Transverse colon (tissue), 4 donors: ENCODE results near the gene C11orf54. TPM values are rescaled to one million over a fixed set of nuclear protein-coding genes. Genes with fewer than 3 reads are reported as not detected.

Experiments used
- DNase-seq: peaks from one replicate; pipeline ENCODE4 v3.0.0-alpha.2; 2019
- H3K27ac ChIP-seq, 4 donors: fragments of 200-600 bp; sonication (generic); 2 replicates each; pipeline ENCODE4 v1.5.1; 2016 to 2018; ENCODE audit warnings: inconsistent platforms in 4 of 4
- H3K27me3 ChIP-seq: fragments of 200-600 bp; sonication (generic); 2 replicates; pipeline ENCODE4 v1.5.1; 2017; ENCODE audit warnings: inconsistent platforms
- H3K36me3 ChIP-seq, 4 donors: fragments of 200-600 bp; sonication (generic); 2 replicates each; pipeline ENCODE4 v1.5.1; 2017 to 2019; ENCODE audit warnings: inconsistent platforms in 4 of 4
- H3K4me1 ChIP-seq, 4 donors: fragments of 200-600 bp; sonication (generic); 2 replicates each; pipeline ENCODE4 v1.5.1; 2017 to 2020; ENCODE audit warnings: inconsistent platforms in 4 of 4
- H3K4me3 ChIP-seq, 4 donors: fragments of 200-600 bp; sonication (generic); 1 replicate in 1 of 4; 2 replicates in 3 of 4; pipeline versions ENCODE4 v1.5.1 to v1.6.1; 2017 to 2019; ENCODE audit warnings: inconsistent platforms in 4 of 4
- H3K9me3 ChIP-seq, 2 donors: fragments of 200-600 bp; sonication (generic); 2 replicates each; pipeline ENCODE4 v1.5.1; 2017 to 2019; ENCODE audit warnings: inconsistent platforms in 2 of 2
- EP300 ChIP-seq: sonication (generic); formaldehyde crosslinking; IDR thresholded peaks from one replicate; pipeline ENCODE4 v1.6.1; 2017; ENCODE audit warnings: antibody characterized with exemption, low read depth
- POLR2A ChIP-seq: fragments of 450-650 bp; IDR thresholded peaks from one replicate; pipeline ENCODE4 v1.6.1; 2016; ENCODE audit warnings: antibody characterized with exemption, mild to moderate bottlenecking, moderate library complexity
- POLR2AphosphoS5 ChIP-seq, 3 donors: sonication (generic); formaldehyde crosslinking; IDR thresholded peaks; one replicate each; pipeline ENCODE4 v1.6.1; 2016; ENCODE audit warnings: antibody characterized with exemption in 3 of 3
- WGBS, 2 donors: methylation state at CpG; one replicate each; pipeline ENCODE4 v1.1.5; 2018; ENCODE audit warnings: low coverage in 1 of 2; 5-methylcytosine and 5-hydroxymethylcytosine counted together
- in situ Hi-C, 4 donors: fragments of 200-750 bp; cut with MboI; loops; one replicate each; pipeline versions ENCODE4 v1.15.0 to v1.15.1; 2017; ENCODE audit warnings: low sequenced_read_pairs in 3 of 4, low pct_ligation_motif_present in 1 of 4, low pct_unique_long_range_greater_than_20kb in 1 of 4
- intact Hi-C: fragments of 100-400 bp; cut with DNase I; formaldehyde crosslinking; loops from one replicate; pipeline ENCODE4 v1.15.1; 2023; ENCODE audit warnings: low total_unique reads
- total RNA-seq, 4 donors: library from RNA; depleted of rRNA; stranded (reverse); fragments of >200 nt; gene quantifications; one replicate each; pipeline ENCODE4 v1.1.0, GENCODE V29; 2016
- TF ChIP-seq, protein P1 (sequence below), 5 experiments: fragments of 200-600 bp in 3 of 5; fragments of 450-650 bp in 2 of 5; sonication (generic) in 3 of 5; IDR thresholded peaks; 1 replicate in 2 of 5; 2 replicates in 3 of 5; pipeline ENCODE4 v1.5.1; 2016 to 2017; ENCODE audit warnings: antibody characterized with exemption in 5 of 5, inconsistent platforms in 3 of 5, mild to moderate bottlenecking in 2 of 5, moderate library complexity in 1 of 5

Gene C11orf54
- total RNA-seq, 4 donors from 2014 or later = 33.3 to 160 (median 105) TPM

DNA sequence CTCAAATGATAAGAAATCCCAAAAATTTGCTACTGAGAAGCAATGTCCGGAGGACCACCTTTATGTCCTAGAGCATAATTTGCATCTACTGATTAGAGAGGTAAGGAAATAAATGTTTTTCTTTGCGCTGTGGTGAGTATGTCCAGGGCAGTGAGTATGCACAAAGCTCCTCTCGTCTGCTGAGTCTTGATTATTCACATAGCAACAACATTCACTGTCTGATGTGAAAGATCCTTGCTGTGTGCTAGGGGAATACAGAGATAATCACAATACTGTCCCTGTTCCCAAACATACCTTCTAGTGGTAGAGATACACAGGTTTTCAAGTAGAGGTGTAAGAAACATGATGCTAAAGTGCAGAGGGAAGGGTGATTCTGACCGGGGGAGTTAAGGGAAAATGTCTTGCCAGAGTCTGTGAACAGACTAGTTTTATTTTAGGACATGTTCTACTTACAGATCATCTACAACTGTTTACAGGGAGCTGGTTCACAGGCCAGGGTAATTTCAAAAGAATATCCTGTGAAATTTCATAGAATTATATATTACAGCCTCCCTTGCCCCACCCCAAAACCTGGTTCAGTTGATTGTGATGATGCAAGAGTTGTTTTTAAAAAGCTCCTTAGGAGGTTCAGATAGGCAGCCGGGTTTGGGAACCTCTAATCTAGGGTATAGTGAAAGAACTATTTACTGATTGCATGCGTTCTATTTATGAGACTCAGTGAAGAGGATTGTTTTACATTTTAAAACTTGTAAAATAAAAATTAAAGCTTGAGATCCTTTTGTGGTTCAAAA is 55.2 kb downstream of the C11orf54 start:
- Histone ChIP-seq H3K27ac (no peak overlapping the region), H3K9me3 (no peaks in the 10 kb centered on the region), H3K36me3 (peaks cover 0 to 99% (median 48%) of the 10 kb centered on the region in 4 donors), H3K27me3 (no peaks in the 10 kb centered on the region), H3K4me3 (no peak overlapping the region), H3K4me1 (no peaks in the 10 kb centered on the region)
- 86 to 89% methylated on average over 5 to 6 of the region's 6 CpGs for WGBS, 2 donors
- intact Hi-C loops = loop anchor here (10.0 kb wide), 1 partner anchor 72 kb away; no protein-coding TSS in a partner anchor
- in situ Hi-C loops = loop anchor here in 1 of 4 donors (25.0 kb wide), 1 partner anchor 691 kb away; the partner anchor contains the start of genes ANKRD49 and MRE11
- TF ChIP-seq, protein P1, sequence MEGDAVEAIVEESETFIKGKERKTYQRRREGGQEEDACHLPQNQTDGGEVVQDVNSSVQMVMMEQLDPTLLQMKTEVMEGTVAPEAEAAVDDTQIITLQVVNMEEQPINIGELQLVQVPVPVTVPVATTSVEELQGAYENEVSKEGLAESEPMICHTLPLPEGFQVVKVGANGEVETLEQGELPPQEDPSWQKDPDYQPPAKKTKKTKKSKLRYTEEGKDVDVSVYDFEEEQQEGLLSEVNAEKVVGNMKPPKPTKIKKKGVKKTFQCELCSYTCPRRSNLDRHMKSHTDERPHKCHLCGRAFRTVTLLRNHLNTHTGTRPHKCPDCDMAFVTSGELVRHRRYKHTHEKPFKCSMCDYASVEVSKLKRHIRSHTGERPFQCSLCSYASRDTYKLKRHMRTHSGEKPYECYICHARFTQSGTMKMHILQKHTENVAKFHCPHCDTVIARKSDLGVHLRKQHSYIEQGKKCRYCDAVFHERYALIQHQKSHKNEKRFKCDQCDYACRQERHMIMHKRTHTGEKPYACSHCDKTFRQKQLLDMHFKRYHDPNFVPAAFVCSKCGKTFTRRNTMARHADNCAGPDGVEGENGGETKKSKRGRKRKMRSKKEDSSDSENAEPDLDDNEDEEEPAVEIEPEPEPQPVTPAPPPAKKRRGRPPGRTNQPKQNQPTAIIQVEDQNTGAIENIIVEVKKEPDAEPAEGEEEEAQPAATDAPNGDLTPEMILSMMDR (IDR thresholded peaks at IDR 0.05) = no peak
- TF ChIP-seq EP300 (no peak), POLR2A (no peak), POLR2AphosphoS5 (IDR thresholded peaks at IDR 0.05) (no peak)
- DNase-seq = no peak

DNA sequence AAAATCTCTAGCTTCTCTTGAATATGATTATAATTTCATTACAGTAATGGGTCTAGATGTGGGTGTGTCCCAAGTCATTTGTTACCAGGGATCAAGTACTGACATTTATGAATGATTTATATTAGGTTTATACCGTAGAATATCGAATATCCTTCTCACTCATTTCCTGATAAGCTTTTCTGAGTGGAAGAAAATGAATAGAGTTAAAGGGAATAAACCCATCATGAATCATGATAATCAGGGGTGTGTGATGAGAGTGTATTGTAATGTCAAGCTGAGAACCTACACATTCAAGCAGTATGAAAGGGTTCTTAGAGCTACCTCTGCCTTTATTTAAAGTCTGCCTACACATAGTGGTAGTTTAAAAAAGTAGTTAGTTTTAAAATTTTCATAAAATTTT is 59.9 kb downstream of the C11orf54 start:
- WGBS, 2 donors = 40 to 80% methylated on average over 2 of the region's 2 CpGs
- Histone ChIP-seq H3K36me3 (peaks cover 0 to 86% (median 39%) of the 10 kb centered on the region in 4 donors), H3K27ac (no peak overlapping the region), H3K4me3 (no peak overlapping the region), H3K9me3 (no peaks in the 10 kb centered on the region), H3K27me3 (no peaks in the 10 kb centered on the region), H3K4me1 (no peaks in the 10 kb centered on the region)
- in situ Hi-C loops (no loop called here), intact Hi-C loops (no loop called here)
- no peak for DNase-seq
- no peak for TF ChIP-seq EP300
- TF ChIP-seq POLR2AphosphoS5 (IDR thresholded peaks at IDR 0.05) = no peak
- TF ChIP-seq, protein P1 (IDR thresholded peaks at IDR 0.05) = no peak
- no peak for TF ChIP-seq POLR2A

DNA sequence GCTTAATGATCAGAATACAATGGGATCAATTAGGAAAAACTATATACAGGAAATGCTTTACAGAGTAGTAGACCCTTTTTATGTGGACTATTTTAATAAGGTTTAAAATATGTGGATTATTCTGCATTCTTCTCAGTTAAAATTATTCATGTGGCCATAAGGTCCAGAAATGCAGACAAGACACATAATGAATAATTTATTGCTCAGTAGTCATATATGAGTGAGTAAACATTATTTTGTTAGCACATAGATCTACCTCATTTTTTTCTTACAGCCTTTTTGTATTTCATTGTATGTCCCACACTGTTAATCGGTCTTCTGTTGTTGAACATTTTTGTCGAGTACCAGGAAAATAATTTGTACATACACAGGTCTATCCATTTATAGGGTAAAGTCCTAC is 63.4 kb downstream of the C11orf54 start:
- WGBS, 2 donors = 84 to 96% methylated on average over 2 of the region's 2 CpGs
- intact Hi-C loops = no loop called here
- TF ChIP-seq POLR2A (no peak), POLR2AphosphoS5 (IDR thresholded peaks at IDR 0.05) (no peak), EP300 (no peak)
- TF ChIP-seq, protein P1 (IDR thresholded peaks at IDR 0.05) = no peak

DNA sequence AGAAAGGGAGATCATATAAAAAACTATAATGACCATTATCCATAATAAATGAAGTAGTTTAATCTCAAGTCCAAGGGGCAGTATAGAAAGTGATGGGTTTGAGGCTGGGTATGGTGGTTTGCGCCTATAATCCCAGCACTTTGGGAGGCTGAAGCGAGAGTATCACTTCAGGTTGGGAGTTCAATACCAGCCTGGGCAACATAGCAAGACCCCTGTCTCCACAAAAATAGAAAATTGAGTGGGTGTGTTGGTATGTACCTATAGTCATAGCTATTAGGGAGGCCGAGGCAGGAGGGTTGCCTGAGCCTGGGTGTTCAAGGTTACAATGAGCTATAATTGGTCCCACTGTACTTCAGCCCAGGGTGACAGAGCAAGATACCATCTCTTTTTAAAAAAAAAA is 66.5 kb downstream of the C11orf54 start:
- H3K36me3 ChIP-seq = peaks cover 0 to 82% (median 31%) of the 10 kb centered on the region in 4 donors
- H3K4me1 ChIP-seq = no peaks in the 10 kb centered on the region
- intact Hi-C loops = no loop called here
- 87 to 100% methylated on average over 1 to 3 of the region's 3 CpGs for WGBS, 2 donors
- no peak overlapping the region for H3K27ac ChIP-seq
- in situ Hi-C loops = no loop called here
- no peak for TF ChIP-seq POLR2A
- H3K27me3 ChIP-seq = no peaks in the 10 kb centered on the region
- DNase-seq = no peak
- no peak overlapping the region for H3K4me3 ChIP-seq
- H3K9me3 ChIP-seq = no peaks in the 10 kb centered on the region

More for the DNA sequence above, 63.4 kb downstream of the C11orf54 start:
- Histone ChIP-seq H3K27me3 (no peaks in the 10 kb centered on the region), H3K4me1 (no peaks in the 10 kb centered on the region), H3K4me3 (no peak overlapping the region), H3K27ac (no peak overlapping the region), H3K36me3 (peaks cover 0 to 84% (median 31%) of the 10 kb centered on the region in 4 donors), H3K9me3 (no peaks in the 10 kb centered on the region)
- in situ Hi-C loops = no loop called here
- DNase-seq = no peak
